Neural progenitor cell (in vitro differentiated cells): Measurements from ENCODE around the gene FYCO1.

ENCODE experiments used
- CTCF ChIP-seq: fragments of 200-600 bp; sonication (generic); IDR thresholded peaks from 2 replicates; pipeline ENCODE4 v1.5.1; 2017; ENCODE audit warnings: antibody characterized with exemption, mild to moderate bottlenecking
- EZH2phosphoT487 ChIP-seq: fragments of 200-600 bp; sonication (generic); IDR thresholded peaks from 2 replicates; pipeline ENCODE4 v1.6.1; 2017; ENCODE audit warnings: antibody characterized with exemption

GRCh38 chr3:45868650-45869049 lies 127.0 kb downstream of the FYCO1 start:
- TF ChIP-seq CTCF (no peak), EZH2phosphoT487 (no peak)
